LHCN-M2 (cell line): ENCODE data around the gene FAM117A. TPM values are rescaled to one million over a fixed set of nuclear protein-coding genes. Genes with fewer than 3 reads are reported as not detected.
A peak's percentile ranks its signal among the peaks of the same experiment; 100 is the strongest.
"Not testable (repeated sequence)": the region's sequence is repeated elsewhere in the genome, so short reads cannot be mapped to it uniquely, and the experiment has no call there.

ENCODE experiments used
- DNase-seq: peaks from one replicate; pipeline ENCODE4 v3.0.0-alpha.2; 2012; ENCODE audit warnings: low read depth
- total RNA-seq: library from RNA; depleted of rRNA; stranded (reverse); fragments of >200 nt; gene quantifications from 2 replicates; pipeline ENCODE4 v1.2.3, GENCODE V29; 2014; rRNA removed

FAM117A gene
- total RNA-seq, 1 experiment from 2014 or later: 14.8 TPM

DNA sequence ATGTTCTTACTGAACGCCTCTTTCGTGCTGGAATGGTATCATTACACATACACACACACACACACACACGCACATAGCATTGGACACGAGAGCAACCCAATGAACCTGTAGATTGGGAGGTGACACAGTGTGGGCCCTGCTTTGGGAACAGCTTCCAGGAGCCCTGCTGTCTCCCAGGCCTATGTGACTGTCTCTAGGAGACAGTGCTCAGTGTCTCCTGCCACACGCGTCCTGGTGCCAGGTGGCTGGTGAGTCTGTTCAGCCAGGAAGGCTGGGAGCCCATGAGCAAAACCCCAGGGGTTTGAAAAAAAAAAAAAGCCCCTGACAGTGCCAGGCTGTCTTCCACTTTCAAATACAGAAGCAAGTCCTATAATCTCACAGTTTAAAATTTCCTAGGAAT is 83.6 kb downstream of the FAM117A start:
- DNase-seq: no peak

DNA sequence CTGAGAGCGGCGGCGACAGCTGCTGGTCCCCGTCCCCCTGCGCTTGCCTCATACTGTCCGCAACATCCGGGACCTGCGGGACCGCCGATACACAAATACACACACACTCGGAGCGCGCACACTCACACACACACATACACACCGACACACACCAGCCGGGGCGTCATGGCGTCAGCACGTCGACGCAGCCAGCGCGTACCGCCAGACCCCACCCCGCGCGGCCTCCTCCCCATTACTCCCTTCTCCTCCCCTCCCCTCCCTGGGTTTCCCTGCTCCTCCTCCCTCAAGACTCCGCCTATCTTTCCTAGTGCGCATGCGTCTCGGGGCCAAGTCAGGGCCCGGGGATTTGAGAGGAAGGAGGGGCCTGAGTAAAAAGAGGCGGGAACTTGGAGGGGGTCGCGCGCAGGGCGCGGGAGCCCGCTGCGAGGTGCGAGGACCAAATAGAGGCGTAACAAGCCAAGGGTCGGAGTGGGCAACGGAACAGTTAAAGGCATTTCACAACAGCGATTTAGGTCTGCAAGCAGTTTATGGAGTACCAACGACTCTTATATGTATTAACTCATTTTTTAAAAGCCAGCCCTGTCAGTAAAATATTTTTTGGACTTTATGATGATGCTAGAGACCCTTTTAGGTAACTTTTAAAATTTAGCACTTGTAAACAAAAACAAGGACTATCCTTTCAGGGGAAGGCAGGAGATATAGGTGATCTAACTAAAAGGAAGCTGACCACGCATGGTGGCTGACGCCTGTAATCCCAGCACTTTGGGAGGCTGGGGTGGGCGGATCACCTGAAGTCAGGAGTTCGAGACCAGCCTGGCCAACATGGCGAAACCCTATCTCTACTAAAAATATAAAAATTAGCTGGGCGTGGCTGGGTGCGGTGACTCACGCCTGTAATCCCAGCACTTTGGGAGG is 85.7 kb downstream of the FAM117A start, which contains the start of gene SPOP:
SPOP (minus strand) TSS at position 165 of the 915 bp plus-strand sequence. CDS start 55,287 bp downstream, outside the sequence.
- DNase-seq: peak; percentile 100

DNA sequence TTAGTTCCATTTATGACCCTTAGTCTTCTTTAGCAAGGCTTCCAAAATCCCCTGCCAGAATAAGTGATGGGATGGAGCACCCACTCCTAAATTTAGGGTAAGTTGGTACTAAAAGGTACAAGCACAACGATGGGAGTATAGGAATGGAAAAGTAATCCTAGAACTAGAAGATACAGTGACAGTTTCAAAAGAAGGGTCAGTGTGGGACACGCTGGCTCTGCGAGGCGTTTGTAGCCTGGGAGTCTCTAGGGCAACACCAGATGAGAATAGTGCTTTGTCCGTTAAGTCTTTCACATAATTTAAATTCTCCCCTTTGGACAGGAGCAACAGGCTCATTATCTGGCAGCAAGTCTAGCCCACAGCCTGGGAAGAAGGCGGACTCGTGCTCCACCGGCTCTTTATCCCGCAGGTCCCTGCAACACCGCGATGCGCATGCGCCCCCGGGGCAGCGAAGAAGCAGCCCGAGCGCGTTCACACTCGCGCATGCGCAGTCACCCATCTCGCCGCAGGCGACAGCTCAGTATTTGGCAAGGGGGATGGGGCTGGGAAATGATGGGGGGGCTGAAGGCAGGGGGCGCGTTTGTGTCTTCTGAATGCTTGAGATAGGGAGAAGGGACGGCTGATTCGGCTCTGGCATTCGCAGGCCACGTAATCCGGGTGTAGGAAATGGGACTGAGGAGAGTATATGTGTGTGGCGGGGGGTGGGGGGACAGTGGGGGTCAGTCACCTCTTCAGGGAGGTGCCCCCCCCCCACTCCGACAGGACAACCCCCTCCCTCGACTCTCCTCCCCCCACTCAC is 86.6 kb downstream of the FAM117A start:
- DNase-seq: peak; percentile 91

DNA sequence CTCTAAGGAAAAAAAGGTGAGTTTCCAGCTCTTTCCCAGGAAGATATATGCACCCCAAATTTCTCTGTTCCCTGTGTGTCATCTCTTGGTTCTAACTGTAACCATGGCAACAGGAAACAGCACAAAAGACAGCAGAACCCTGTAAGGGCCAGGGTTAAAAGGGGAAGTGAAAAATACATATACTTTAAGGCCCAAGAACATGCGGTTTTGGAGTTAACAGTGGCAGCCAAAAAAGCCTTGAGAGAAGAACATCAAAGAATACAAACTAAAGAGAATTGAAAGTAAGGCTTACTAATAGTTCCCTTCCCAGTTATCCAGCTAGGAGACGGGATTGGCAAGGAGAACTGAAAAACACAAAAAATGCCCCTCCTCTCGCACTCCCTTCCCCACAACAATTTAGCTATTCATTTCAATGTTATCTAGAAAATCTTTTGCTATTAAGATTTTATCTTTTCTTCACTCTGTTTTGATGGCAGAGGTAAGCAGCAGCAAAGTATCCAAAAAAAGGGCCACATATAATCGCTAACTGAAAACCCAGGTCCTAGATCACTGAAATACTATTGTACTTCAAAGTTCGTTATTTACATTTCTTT is 87.6 kb downstream of the FAM117A start:
- peak; percentile 66 for DNase-seq

DNA sequence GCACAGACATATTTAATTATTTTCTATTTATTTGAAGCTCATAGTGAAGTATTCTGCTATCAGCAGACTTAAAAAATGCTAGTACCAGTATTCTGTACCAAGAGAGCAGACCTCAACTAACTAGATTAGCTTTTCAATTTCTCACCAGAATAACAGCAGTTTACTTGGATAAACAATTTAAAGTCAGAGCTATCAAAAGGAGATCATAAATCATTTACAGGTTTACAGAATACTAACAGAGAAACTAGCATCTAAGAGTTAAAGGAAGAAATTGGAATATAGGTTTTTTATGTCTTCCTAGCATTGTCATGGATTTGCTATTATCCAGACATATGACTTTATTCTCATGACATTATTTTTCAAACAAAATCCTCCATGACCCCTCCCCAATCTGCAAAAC is 89.4 kb downstream of the FAM117A start:
- DNase-seq: no peak

DNA sequence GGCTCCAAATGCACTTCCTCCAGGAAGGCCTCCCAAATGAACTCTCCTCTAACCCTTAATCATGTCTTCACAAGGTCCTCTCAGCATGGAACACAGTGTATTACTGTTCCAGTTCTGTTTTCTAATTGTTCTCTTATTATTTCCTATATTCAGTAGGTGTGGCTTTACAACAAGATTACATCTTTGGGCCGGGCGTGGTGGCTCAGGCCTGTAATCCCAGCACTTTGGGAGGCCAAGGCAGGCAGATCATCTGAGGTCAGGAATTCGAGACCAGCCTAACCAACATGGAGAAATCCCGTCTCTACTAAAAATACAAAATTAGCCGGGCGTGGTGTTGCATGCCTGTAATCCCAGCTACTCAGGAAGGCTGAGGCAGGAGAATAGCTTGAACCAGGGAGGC is 90.3 kb downstream of the FAM117A start:
- DNase-seq: not testable (repeated sequence)

DNA sequence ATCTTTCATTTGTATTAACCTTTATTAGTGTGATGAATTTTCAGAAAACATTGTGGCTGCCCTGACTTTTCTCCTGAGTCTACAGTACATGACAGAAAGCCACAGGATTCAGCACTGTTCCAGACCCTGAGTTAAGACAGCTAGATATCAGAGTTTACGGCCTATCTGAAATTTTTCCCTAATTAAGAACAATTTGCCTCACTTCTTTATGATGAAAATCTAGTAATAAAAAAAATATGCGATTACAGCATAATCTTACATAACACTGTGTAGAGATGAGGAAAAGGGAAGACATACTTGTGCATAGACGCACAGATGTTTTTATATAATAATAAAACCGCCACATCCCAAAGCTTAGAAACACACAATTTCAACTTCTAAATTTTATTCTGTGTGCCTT is 93.3 kb downstream of the FAM117A start:
- no peak for DNase-seq

DNA sequence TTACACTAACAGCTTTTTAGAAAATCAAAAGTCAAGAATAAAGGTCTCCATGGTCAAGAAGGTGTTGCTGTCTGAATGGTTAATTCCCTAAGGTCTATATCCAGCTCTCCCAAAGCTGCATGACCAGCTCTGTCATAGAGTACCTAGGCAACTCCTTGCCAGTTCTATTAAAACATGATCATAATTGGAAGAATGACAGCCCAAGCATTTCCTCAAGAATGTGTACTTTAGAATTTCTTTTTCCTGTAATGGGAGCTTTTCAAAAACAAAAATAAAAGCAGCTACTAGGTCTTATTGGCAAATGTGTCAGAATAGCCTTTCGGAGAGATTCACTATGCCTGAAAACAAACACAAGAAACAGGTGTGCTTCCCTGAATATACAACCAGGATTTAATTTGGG is 93.9 kb downstream of the FAM117A start:
- no peak for DNase-seq

DNA sequence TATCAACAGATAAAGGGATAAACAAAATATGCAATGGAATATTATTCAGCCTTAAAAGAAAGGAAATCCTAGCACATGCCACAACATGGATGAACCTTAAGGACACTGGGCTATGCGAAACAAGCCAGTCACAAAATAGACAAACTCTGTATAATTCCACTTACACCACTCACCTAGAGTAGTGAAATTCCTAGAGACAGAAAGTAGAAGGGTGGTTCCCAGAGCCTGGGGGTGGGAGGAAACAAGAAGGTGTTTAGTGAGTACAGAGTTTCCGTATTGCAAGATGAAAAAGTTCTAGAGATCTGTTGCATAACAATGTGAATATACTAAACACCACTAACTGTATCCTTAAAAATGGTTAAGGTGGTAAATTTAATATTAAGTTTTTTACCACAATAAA is 96.1 kb downstream of the FAM117A start:
- DNase-seq: no peak

DNA sequence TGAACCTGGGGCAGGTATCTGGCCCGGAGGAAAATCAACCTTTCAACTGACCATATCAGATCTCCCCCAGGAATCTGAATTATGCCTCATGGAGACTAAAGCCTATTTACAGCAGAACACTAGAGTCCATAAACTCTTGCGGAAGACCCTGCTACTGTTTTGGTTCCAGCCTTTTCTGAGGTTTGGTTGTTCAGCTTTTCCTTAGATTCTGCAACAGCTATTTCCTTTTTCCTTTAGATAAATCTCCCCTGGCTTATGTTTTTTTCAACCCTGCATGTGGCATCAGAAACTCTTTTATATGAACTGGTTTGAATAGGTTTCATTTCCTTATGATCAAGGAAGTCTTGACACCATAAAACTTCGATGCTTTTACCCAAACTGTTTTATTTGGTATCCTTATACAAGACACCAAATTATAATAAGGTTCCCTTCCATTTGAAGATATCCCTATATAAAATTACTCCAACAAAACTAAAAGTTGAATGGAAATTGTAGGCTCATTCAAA is 99.2 kb downstream of the FAM117A start:
- DNase-seq: no peak

Other genes starting within 250 kb of the FAM117A start
- gene NXPH3, start 188.3 kb downstream of the FAM117A start, total RNA-seq: 0.06 and 0.19 TPM in 2 replicates
- 32.0 and 32.7 TPM in 2 replicates for gene SPOP, start 86.0 kb downstream of the FAM117A start, total RNA-seq
- 73.8 and 108 TPM in 2 replicates for gene SLC35B1, start 56.2 kb downstream of the FAM117A start, total RNA-seq
- gene KAT7, start 24.6 kb upstream of the FAM117A start, total RNA-seq: 36.3 and 38.2 TPM in 2 replicates
- gene TAC4, start 83.9 kb upstream of the FAM117A start, total RNA-seq: not detected in 2 replicates
- gene DLX4, start 205.1 kb upstream of the FAM117A start, total RNA-seq: 0.06 TPM in 1 of 2 replicates, not detected in the other
- gene DLX3, start 231.1 kb upstream of the FAM117A start, total RNA-seq: 0.29 and 0.32 TPM in 2 replicates